BJ (cell line): Measurements from ENCODE around the gene TMEM229B. TPM values are rescaled to one million over a fixed set of nuclear protein-coding genes. Genes with fewer than 3 reads are reported as not detected.

Experiments
- CTCF ChIA-PET: fragments of 350-600 bp; formaldehyde crosslinking; extraction: SDS; loops from one replicate; lab custom pipeline; 2021; ENCODE audit warnings: antibody characterized with exemption, inconsistent platforms; lab: Yijun Ruan, JAX
- POLR2A ChIA-PET: fragments of 300-600 bp; sonication (Branson Sonifier 250); formaldehyde crosslinking; extraction: SDS; loops from one replicate; lab custom pipeline; 2021; ENCODE audit warnings: antibody characterized with exemption; lab: Charles Lee
- DNase-seq: peaks from one replicate; pipeline ENCODE4 v3.0.0-alpha.2; 2011; ENCODE audit warnings: low read depth
- H3K27me3 ChIP-seq: 2 replicates; pipeline ENCODE4 v1.6.0; 2011; ENCODE audit warnings: low read length; ENCODE audit not compliant: control insufficient read depth, insufficient read depth
- H3K36me3 ChIP-seq: 2 replicates; pipeline ENCODE4 v1.5.1; 2011; ENCODE audit warnings: low read length; ENCODE audit not compliant: control insufficient read depth, insufficient read depth
- H3K4me3 ChIP-seq: 2 replicates; pipeline ENCODE4 v1.5.1; 2011; ENCODE audit warnings: low read depth, mild to moderate bottlenecking, control low read depth, low read length
- CTCF ChIP-seq: IDR thresholded peaks from 2 replicates; pipeline ENCODE4 v1.5.1; 2011; ENCODE audit warnings: low read depth, mild to moderate bottlenecking, control low read depth, inconsistent platforms, low read length, moderate library complexity; ENCODE audit not compliant: insufficient read depth
- polyA plus RNA-seq: library from polyadenylated mRNA; depleted of rRNA; stranded (reverse); fragments of >200 nt; gene quantifications from 2 replicates; pipeline ENCODE4 v1.2.3, GENCODE V29; 2011

The TMEM229B gene
- polyA plus RNA-seq, 1 experiment, result 0.25 TPM

- peaks cover 5% of the 10 kb centered on the region for H3K27me3 ChIP-seq
- ChIA-PET CTCF (no interaction called here), POLR2A (no interaction called here)
- TF ChIP-seq CTCF, result no peak
- no peaks in the 10 kb centered on the region for H3K36me3 ChIP-seq
- DNase-seq, result no peak
- no peak overlapping the region for H3K4me3 ChIP-seq
These were observed 2.8 kb upstream of the TMEM229B start for GRCh38 chr14:67491285-67491684.

- no peak for TF ChIP-seq CTCF
- Histone ChIP-seq H3K27me3 (peaks cover 5% of the 10 kb centered on the region), H3K4me3 (no peak overlapping the region), H3K36me3 (no peaks in the 10 kb centered on the region)
- POLR2A ChIA-PET, result no interaction called here
- DNase-seq, result no peak
- CTCF ChIA-PET, result no interaction called here
These were observed 1.7 kb upstream of the TMEM229B start for GRCh38 chr14:67490196-67490595.

GRCh38 chr14:67487332-67487731 is 1.2 kb downstream of the TMEM229B start:
- H3K4me3 ChIP-seq, result no peak overlapping the region
- TF ChIP-seq CTCF, result no peak
- peaks cover 5% of the 10 kb centered on the region for H3K27me3 ChIP-seq
- POLR2A ChIA-PET, result no interaction called here
- no peaks in the 10 kb centered on the region for H3K36me3 ChIP-seq
- CTCF ChIA-PET, result interaction anchor here (0.6 to 1.8 kb wide), 5 partner anchors 9 to 39 kb away, joined by 3 to 5 read pairs (median 3); no protein-coding TSS in a partner anchor
- DNase-seq, result no peak

GRCh38 chr14:67486890-67487289 is 1.6 kb downstream of the TMEM229B start:
- Histone ChIP-seq H3K4me3 (no peak overlapping the region), H3K27me3 (peaks cover 5% of the 10 kb centered on the region), H3K36me3 (no peaks in the 10 kb centered on the region)
- no peak for TF ChIP-seq CTCF
- ChIA-PET POLR2A (no interaction called here), CTCF (interaction anchor here (0.9 kb wide), 2 partner anchors 32 to 40 kb away, joined by 3 read pairs; no protein-coding TSS in a partner anchor)
- no peak for DNase-seq

- H3K36me3 ChIP-seq, result no peaks in the 10 kb centered on the region
- DNase-seq, result no peak
- peaks cover 6% of the 10 kb centered on the region for H3K27me3 ChIP-seq
- POLR2A ChIA-PET, result no interaction called here
- TF ChIP-seq CTCF, result no peak
- CTCF ChIA-PET, result no interaction called here
- no peak overlapping the region for H3K4me3 ChIP-seq
These were observed 2.9 kb downstream of the TMEM229B start for GRCh38 chr14:67485501-67486095.
